Neuron (in vitro differentiated cells): ENCODE measurements around the gene AWAT1.

Experiments used
- H2AFZ ChIP-seq: one replicate; pipeline ENCODE4 v1.6.1; 2013; ENCODE audit warnings: low read depth, mild to moderate bottlenecking, inconsistent platforms, low read length, moderate library complexity
- H3K27me3 ChIP-seq: one replicate; pipeline ENCODE4 v1.6.1; 2013; ENCODE audit warnings: low read length; ENCODE audit not compliant: insufficient read depth
- H3K36me3 ChIP-seq: one replicate; pipeline ENCODE4 v1.6.1; 2013; ENCODE audit warnings: low read length; ENCODE audit not compliant: insufficient read depth
- H3K4me1 ChIP-seq: one replicate; pipeline ENCODE4 v1.6.1; 2013; ENCODE audit warnings: low read length; ENCODE audit not compliant: insufficient read depth
- H3K4me3 ChIP-seq: 2 replicates; pipeline ENCODE4 v1.5.1; 2013; ENCODE audit warnings: mild to moderate bottlenecking, low read length, moderate library complexity
- H3K9me3 ChIP-seq: one replicate; pipeline ENCODE4 v1.6.1; 2013; ENCODE audit warnings: low read length

AWAT1 gene

DNA sequence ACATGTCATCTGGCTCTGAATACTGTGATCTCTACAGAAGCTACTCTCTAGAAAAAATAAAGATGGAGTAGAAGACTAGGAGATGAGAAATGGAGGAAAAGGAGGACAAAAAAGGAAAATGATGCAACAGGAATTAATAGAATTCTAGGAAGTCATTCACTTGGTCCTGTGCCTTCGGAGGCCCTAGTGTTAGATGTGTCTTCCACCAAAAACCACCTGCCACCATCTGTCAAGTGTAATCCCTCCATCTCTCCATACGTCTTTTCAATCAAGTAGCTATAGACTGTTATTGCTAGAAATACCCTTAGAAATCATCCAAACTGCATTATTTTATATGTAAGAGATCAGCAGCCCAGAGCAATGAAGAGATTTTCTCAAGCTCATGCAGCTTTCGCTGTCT lies 44.6 kb downstream of the AWAT1 start:
- Histone ChIP-seq H2AFZ (no peak overlapping the region), H3K4me3 (no peak overlapping the region), H3K36me3 (no peaks in the 10 kb centered on the region), H3K9me3 (no peaks in the 10 kb centered on the region), H3K27me3 (no peaks in the 10 kb centered on the region), H3K4me1 (no peaks in the 10 kb centered on the region)

DNA sequence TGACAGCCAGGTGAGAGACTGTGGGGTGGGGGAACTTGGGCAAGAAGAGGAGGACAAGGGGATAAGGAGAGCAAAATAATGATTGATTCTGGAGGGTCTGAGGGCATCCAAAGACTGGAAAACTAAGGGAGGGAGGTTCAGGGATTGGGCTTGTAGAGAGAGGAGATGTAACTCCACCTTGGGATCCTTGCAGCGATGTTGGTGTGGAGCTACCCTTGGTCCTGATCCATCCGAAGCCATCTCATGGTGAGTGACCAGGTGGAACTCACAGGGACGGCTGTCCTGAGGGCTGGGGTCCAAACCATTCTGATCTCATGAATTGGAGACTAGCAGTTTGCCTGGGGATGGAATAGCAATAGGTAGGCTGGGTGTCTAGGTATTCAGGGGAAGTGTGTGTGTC lies 46.1 kb downstream of the AWAT1 start:
- no peaks in the 10 kb centered on the region for H3K4me1 ChIP-seq

DNA sequence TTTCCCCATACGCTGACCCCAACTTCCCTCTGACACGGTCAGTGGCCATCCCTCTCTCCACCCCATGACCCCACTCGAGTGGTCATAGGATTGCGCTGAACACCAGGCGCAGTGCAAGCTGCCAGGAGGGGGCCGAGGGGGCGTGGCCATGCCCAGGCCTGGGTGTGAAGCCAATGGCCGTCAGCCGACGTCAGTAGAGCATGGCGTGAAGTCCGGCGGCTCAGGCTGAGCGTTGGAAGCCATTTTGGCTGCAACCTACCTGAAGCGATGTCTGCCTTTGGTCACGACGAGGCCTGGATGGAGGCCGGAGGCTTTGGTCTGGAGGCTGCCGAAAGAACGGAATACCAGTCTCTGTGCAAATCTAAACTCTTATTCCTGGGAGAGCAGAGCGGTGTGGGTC lies 47.5 kb downstream of the AWAT1 start, which contains the start of gene RAB41:
RAB41 (plus strand) TSS at position 222 of the 400 bp plus-strand sequence; CDS start at position 268, 46 bp downstream.
- Histone ChIP-seq H3K9me3 (no peaks in the 10 kb centered on the region), H2AFZ (no peak within 1 kb of the TSS), H3K27me3 (no peaks in the 10 kb centered on the region), H3K4me3 (no peak within 1 kb of the TSS), H3K36me3 (peaks cover 3% of the 10 kb centered on the region), H3K4me1 (no peaks in the 10 kb centered on the region)

More for the DNA sequence above, 46.1 kb downstream of the AWAT1 start:
- Histone ChIP-seq H3K36me3 (no peaks in the 10 kb centered on the region), H3K27me3 (no peaks in the 10 kb centered on the region), H2AFZ (no peak overlapping the region), H3K9me3 (no peaks in the 10 kb centered on the region), H3K4me3 (no peak overlapping the region)

DNA sequence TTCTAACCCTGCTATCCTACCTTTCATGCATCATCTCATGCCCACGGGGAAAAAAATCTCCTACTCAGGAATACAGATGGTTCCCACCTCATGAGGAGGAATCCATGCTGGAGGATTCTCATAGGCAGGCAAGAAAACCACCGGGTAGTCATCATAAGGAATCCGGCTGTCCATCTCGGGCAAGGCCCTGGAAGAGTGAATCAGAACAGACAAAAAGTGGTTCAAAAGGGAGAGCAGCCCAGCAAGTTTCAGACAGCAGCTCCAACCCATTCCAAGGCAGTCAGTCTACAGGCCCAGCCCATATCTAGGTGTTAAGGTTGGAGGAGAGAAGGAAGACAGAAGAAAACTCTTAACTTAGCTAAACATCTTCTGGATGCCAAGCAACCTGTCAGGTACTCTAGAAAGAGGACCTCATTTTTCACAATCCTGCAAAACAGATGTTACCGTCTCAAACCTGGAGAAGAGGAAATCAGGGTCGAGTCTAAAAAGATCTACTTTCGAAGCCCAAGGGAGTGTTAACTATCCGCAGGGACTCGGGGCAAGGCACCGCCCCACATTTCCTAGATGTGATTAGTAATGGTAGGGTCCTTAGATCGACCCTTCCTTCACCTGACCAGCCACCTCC lies 54.8 kb downstream of the AWAT1 start:
- H3K4me3 ChIP-seq = peak overlapping the region; percentile 70
- no peaks in the 10 kb centered on the region for H3K27me3 ChIP-seq
- H3K36me3 ChIP-seq = peaks cover 10% of the 10 kb centered on the region
- H2AFZ ChIP-seq = no peak overlapping the region
- H3K9me3 ChIP-seq = no peaks in the 10 kb centered on the region
- H3K4me1 ChIP-seq = peaks cover 2% of the 10 kb centered on the region
